GM19099 (cell line): ENCODE results near the gene BCR.

ENCODE experiments used
- POLR2A ChIP-seq: IDR thresholded peaks from 3 replicates; pipeline ENCODE4 v1.6.1; 2011; ENCODE audit warnings: low read depth; ENCODE audit not compliant: insufficient read length; ENCODE audit errors: extremely low read depth

BCR gene

GRCh38 chr22:23180301-23180892 is at the start of gene BCR:
TSS of gene BCR (plus strand) at chr22:23180509. CDS start at chr22:23180961, 452 bp downstream.
- peak; percentile 45 for TF ChIP-seq POLR2A

- no peak for TF ChIP-seq POLR2A
Observed at GRCh38 chr22:23130697-23131096, 49.6 kb upstream of the BCR start.

- no peak for TF ChIP-seq POLR2A
Observed at GRCh38 chr22:23131931-23132330, 48.4 kb upstream of the BCR start.

GRCh38 chr22:23132376-23133091 is 47.8 kb upstream of the BCR start:
- no peak for TF ChIP-seq POLR2A

- no peak for TF ChIP-seq POLR2A
Observed at GRCh38 chr22:23133922-23134321, 46.4 kb upstream of the BCR start.

- TF ChIP-seq POLR2A = no peak
Observed at GRCh38 chr22:23137468-23137867, 42.8 kb upstream of the BCR start.

- TF ChIP-seq POLR2A = peak; percentile 45
Observed at GRCh38 chr22:23137905-23138561, 42.3 kb upstream of the BCR start.

GRCh38 chr22:23138584-23139435 is 41.5 kb upstream of the BCR start:
- no peak for TF ChIP-seq POLR2A

GRCh38 chr22:23140385-23140784 is 39.9 kb upstream of the BCR start:
- no peak for TF ChIP-seq POLR2A

- TF ChIP-seq POLR2A = no peak
Observed at GRCh38 chr22:23142546-23143105, 37.7 kb upstream of the BCR start.

- TF ChIP-seq POLR2A = no peak
Observed at GRCh38 chr22:23143119-23143518, 37.2 kb upstream of the BCR start.

GRCh38 chr22:23144432-23144831 is 35.9 kb upstream of the BCR start:
- TF ChIP-seq POLR2A = no peak

GRCh38 chr22:23144932-23145877 is 35.1 kb upstream of the BCR start, which contains the start of gene RAB36:
TSS of gene RAB36 (plus strand) at chr22:23145477. CDS start at chr22:23146617, 1,140 bp downstream.
- no peak for TF ChIP-seq POLR2A

- no peak for TF ChIP-seq POLR2A
Observed at GRCh38 chr22:23145878-23146470, 34.3 kb upstream of the BCR start.
